Activated CD4-positive, alpha-beta memory T cell treated with anti-CD3 and anti-CD28 coated beads for 36 hours (primary cell): Measurements from ENCODE around the gene MYDGF. TPM values are rescaled to one million over a fixed set of nuclear protein-coding genes. Genes with fewer than 3 reads are reported as not detected.
A peak's percentile ranks its signal among the peaks of the same experiment; 100 is the strongest.
"Not testable (repeated sequence)": the region's sequence is repeated elsewhere in the genome, so short reads cannot be mapped to it uniquely, and the experiment has no call there.

Experiments
- CTCF ChIA-PET: fragments of 350-600 bp; sonication (Branson Sonifier 250); formaldehyde crosslinking; loops from one replicate; lab custom pipeline; 2021; ENCODE audit warnings: antibody characterized with exemption, inconsistent platforms; lab: Charles Lee
- POLR2A ChIA-PET: fragments of 350-600 bp; sonication (Branson Sonifier 250); formaldehyde crosslinking; loops from one replicate; lab custom pipeline; 2021; ENCODE audit warnings: antibody characterized with exemption; lab: Charles Lee
- DNase-seq: peaks from one replicate; pipeline ENCODE4 v3.0.0-alpha.2; 2020
- H3K27ac Mint-ChIP-seq: one replicate; pipeline ENCODE4 v1.8.0; 2021; ENCODE audit warnings: mixed read lengths
- H3K27me3 Mint-ChIP-seq: one replicate; pipeline ENCODE4 v1.8.0; 2021; ENCODE audit warnings: mixed read lengths
- H3K36me3 Mint-ChIP-seq: one replicate; pipeline ENCODE4 v1.8.0; 2021; ENCODE audit warnings: mixed read lengths
- H3K4me1 Mint-ChIP-seq: one replicate; pipeline ENCODE4 v1.8.0; 2021; ENCODE audit warnings: low read depth, mixed read lengths
- H3K4me3 Mint-ChIP-seq: one replicate; pipeline ENCODE4 v1.8.0; 2021; ENCODE audit warnings: mild to moderate bottlenecking, mixed read lengths
- H3K9me3 Mint-ChIP-seq: one replicate; pipeline ENCODE4 v1.8.0; 2021; ENCODE audit warnings: mixed read lengths
- intact Hi-C: fragments of 100-400 bp; cut with micrococcal nuclease; formaldehyde crosslinking; loops from one replicate; pipeline ENCODE4 v1.15.1; 2023
- total RNA-seq, 2 experiments: library from RNA; stranded (reverse); gene quantifications; one replicate each; pipeline ENCODE4 v1.2.3, GENCODE V29; 2021

MYDGF gene
- total RNA-seq, 2 experiments from 2014 or later, result 72.9 to 74.7 TPM

GRCh38 chr19:4682417-4683200 is 12.5 kb upstream of the MYDGF start:
- no peak for DNase-seq
- Mint-ChIP-seq H3K9me3 (no peaks in the 10 kb centered on the region), H3K4me3 (no peak overlapping the region), H3K36me3 (peaks cover 17% of the 10 kb centered on the region), H3K27ac (no peak overlapping the region), H3K27me3 (no peaks in the 10 kb centered on the region), H3K4me1 (no peaks in the 10 kb centered on the region)
- intact Hi-C loops, result no loop called here
- CTCF ChIA-PET, result no interaction called here
- POLR2A ChIA-PET, result no interaction called here

- intact Hi-C loops, H3K4me3 Mint-ChIP-seq, H3K9me3 Mint-ChIP-seq, H3K4me1 Mint-ChIP-seq, DNase-seq, H3K27me3 Mint-ChIP-seq, CTCF ChIA-PET, POLR2A ChIA-PET, H3K27ac Mint-ChIP-seq: not testable (repeated sequence)
- H3K36me3 Mint-ChIP-seq, result peaks cover 13% of the 10 kb centered on the region
Measured at GRCh38 chr19:4680021-4680420, 9.9 kb upstream of the MYDGF start.

GRCh38 chr19:4678881-4679790 is 9.0 kb upstream of the MYDGF start:
- ChIA-PET CTCF (no interaction called here), POLR2A (no interaction called here)
- H3K9me3 Mint-ChIP-seq, result no peaks in the 10 kb centered on the region
- H3K36me3 Mint-ChIP-seq, result peaks cover 11% of the 10 kb centered on the region
- intact Hi-C loops, result no loop called here
- H3K27ac Mint-ChIP-seq, result no peak overlapping the region
- H3K4me3 Mint-ChIP-seq, result no peak overlapping the region
- DNase-seq, result peak; percentile 20
- H3K27me3 Mint-ChIP-seq, result no peaks in the 10 kb centered on the region
- no peaks in the 10 kb centered on the region for H3K4me1 Mint-ChIP-seq

GRCh38 chr19:4676955-4677731 is 7.0 kb upstream of the MYDGF start:
- Mint-ChIP-seq H3K4me1 (no peaks in the 10 kb centered on the region), H3K36me3 (peaks cover 3% of the 10 kb centered on the region), H3K27ac (no peak overlapping the region), H3K9me3 (no peaks in the 10 kb centered on the region), H3K27me3 (no peaks in the 10 kb centered on the region), H3K4me3 (no peak overlapping the region)
- ChIA-PET POLR2A (no interaction called here), CTCF (interaction anchor here (0.7 to 1.0 kb wide), 4 partner anchors 12 to 60 kb away, joined by 3 read pairs; no protein-coding TSS in a partner anchor)
- DNase-seq, result peak; percentile 33
- intact Hi-C loops, result no loop called here

GRCh38 chr19:4675346-4675745 is 5.2 kb upstream of the MYDGF start:
- Mint-ChIP-seq H3K27ac (no peak overlapping the region), H3K9me3 (no peaks in the 10 kb centered on the region), H3K36me3 (peaks cover 2% of the 10 kb centered on the region), H3K4me1 (peaks cover 2% of the 10 kb centered on the region), H3K4me3 (no peak overlapping the region), H3K27me3 (no peaks in the 10 kb centered on the region)
- DNase-seq, result no peak
- ChIA-PET CTCF (no interaction called here), POLR2A (no interaction called here)
- intact Hi-C loops, result no loop called here

- Mint-ChIP-seq H3K27ac (no peak overlapping the region), H3K36me3 (peaks cover 3% of the 10 kb centered on the region), H3K4me1 (peaks cover 11% of the 10 kb centered on the region), H3K27me3 (no peaks in the 10 kb centered on the region), H3K4me3 (no peak overlapping the region), H3K9me3 (no peaks in the 10 kb centered on the region)
- POLR2A ChIA-PET, result no interaction called here
- no peak for DNase-seq
- CTCF ChIA-PET, result interaction anchor here (0.9 to 1.1 kb wide), 2 partner anchors 117 to 149 kb away, joined by 3 to 4 read pairs; partner anchors contain the start of gene FEM1A
- intact Hi-C loops, result loop anchor here (5.0 kb wide), 1 partner anchor 201 kb away; the partner anchor contains the start of gene HDGFL2
Measured at GRCh38 chr19:4673726-4674125, 3.6 kb upstream of the MYDGF start.

- CTCF ChIA-PET, result interaction anchor here (0.9 to 1.1 kb wide), 2 partner anchors 118 to 148 kb away, joined by 3 to 4 read pairs; partner anchors contain the start of gene FEM1A
- peaks cover 6% of the 10 kb centered on the region for H3K36me3 Mint-ChIP-seq
- POLR2A ChIA-PET, result no interaction called here
- no peaks in the 10 kb centered on the region for H3K9me3 Mint-ChIP-seq
- no peak for DNase-seq
- no peak overlapping the region for H3K4me3 Mint-ChIP-seq
- H3K27ac Mint-ChIP-seq, result no peak overlapping the region
- peaks cover 16% of the 10 kb centered on the region for H3K4me1 Mint-ChIP-seq
- no peaks in the 10 kb centered on the region for H3K27me3 Mint-ChIP-seq
- intact Hi-C loops, result loop anchor here (5.0 kb wide), 1 partner anchor 201 kb away; the partner anchor contains the start of gene HDGFL2
Measured at GRCh38 chr19:4673216-4673615, 3.1 kb upstream of the MYDGF start.

- Mint-ChIP-seq H3K27ac (no peak overlapping the region), H3K9me3 (no peaks in the 10 kb centered on the region), H3K27me3 (no peaks in the 10 kb centered on the region), H3K4me3 (no peak overlapping the region), H3K4me1 (peaks cover 18% of the 10 kb centered on the region), H3K36me3 (peaks cover 8% of the 10 kb centered on the region)
- no peak for DNase-seq
- POLR2A ChIA-PET, result interaction anchor here (0.5 kb wide), 1 partner anchor 27 kb away, joined by 4 read pairs; no protein-coding TSS in a partner anchor
- intact Hi-C loops, result loop anchor here (2.0 to 5.0 kb wide), 2 partner anchors 33 to 199 kb away; partner anchors contain the start of genes HDGFL2 and TNFAIP8L1
- CTCF ChIA-PET, result interaction anchor here (0.9 kb wide), 1 partner anchor 35 kb away, joined by 3 read pairs; no protein-coding TSS in a partner anchor
Measured at GRCh38 chr19:4671185-4671851, 1.2 kb upstream of the MYDGF start.

- Mint-ChIP-seq H3K27me3 (no peaks in the 10 kb centered on the region), H3K4me3 (no peak overlapping the region), H3K4me1 (peaks cover 17% of the 10 kb centered on the region), H3K36me3 (peaks cover 22% of the 10 kb centered on the region), H3K9me3 (no peaks in the 10 kb centered on the region), H3K27ac (no peak overlapping the region)
- ChIA-PET POLR2A (no interaction called here), CTCF (no interaction called here)
- no peak for DNase-seq
- intact Hi-C loops, result no loop called here
Measured at GRCh38 chr19:4664642-4665041, 5.5 kb downstream of the MYDGF start.

GRCh38 chr19:4662812-4663211 is 7.3 kb downstream of the MYDGF start:
- no peak for DNase-seq
- CTCF ChIA-PET, result interaction anchor here (0.8 kb wide), 1 partner anchor 14 kb away, joined by 3 read pairs; no protein-coding TSS in a partner anchor
- no peak overlapping the region for H3K27ac Mint-ChIP-seq
- no peaks in the 10 kb centered on the region for H3K4me1 Mint-ChIP-seq
- no peak overlapping the region for H3K4me3 Mint-ChIP-seq
- intact Hi-C loops, result no loop called here
- POLR2A ChIA-PET, result no interaction called here
- H3K36me3 Mint-ChIP-seq, result peaks cover 21% of the 10 kb centered on the region
- no peaks in the 10 kb centered on the region for H3K9me3 Mint-ChIP-seq
- no peaks in the 10 kb centered on the region for H3K27me3 Mint-ChIP-seq
